Right lobe of liver (tissue), 4 donors: ENCODE measurements around the gene NDUFAF2.

Experiments
- CTCF ChIP-seq, 4 donors: fragments of 200-600 bp in 3 of 4; fragments of 450-650 bp in 1 of 4; IDR thresholded peaks; one replicate each; pipeline versions ENCODE4 v1.5.1 to v1.8.0; 2016 to 2022; ENCODE audit warnings: antibody characterized with exemption in 4 of 4, mild to moderate bottlenecking in 2 of 4
- POLR2A ChIP-seq: fragments of 450-650 bp; IDR thresholded peaks from one replicate; pipeline ENCODE4 v1.6.1; 2017; ENCODE audit warnings: antibody characterized with exemption, mild to moderate bottlenecking
- donor health status: DM: no; HTN: no; CAD: no.
- donor health status: DM: no; HTN: no; CAD: no.
- donor health status: DM: no; HTN: yes; CAD: no.

GRCh38 chr5:61177070-61177469 lies 232.1 kb downstream of the NDUFAF2 start:
- TF ChIP-seq CTCF (IDR thresholded peaks at IDR 0.05): no peak
- no peak for TF ChIP-seq POLR2A
